Left kidney (tissue), 2 donors: ENCODE measurements around the gene PDS5B. TPM values are rescaled to one million over a fixed set of nuclear protein-coding genes. Genes with fewer than 3 reads are reported as not detected.
"Not testable (repeated sequence)": the region's sequence is repeated elsewhere in the genome, so short reads cannot be mapped to it uniquely, and the experiment has no call there.

ENCODE experiments used
- DNase-seq: peaks from one replicate; pipeline ENCODE4 v3.0.0-alpha.2; 2013
- polyA plus RNA-seq: library from polyadenylated mRNA; unstranded; fragments of 120-200 nt; gene quantifications from one replicate; pipeline ENCODE4 v1.2.1, GENCODE V29; 2013; ENCODE audit not compliant: insufficient read length

Gene PDS5B
- polyA plus RNA-seq, 1 donor: 77.8 TPM

DNA sequence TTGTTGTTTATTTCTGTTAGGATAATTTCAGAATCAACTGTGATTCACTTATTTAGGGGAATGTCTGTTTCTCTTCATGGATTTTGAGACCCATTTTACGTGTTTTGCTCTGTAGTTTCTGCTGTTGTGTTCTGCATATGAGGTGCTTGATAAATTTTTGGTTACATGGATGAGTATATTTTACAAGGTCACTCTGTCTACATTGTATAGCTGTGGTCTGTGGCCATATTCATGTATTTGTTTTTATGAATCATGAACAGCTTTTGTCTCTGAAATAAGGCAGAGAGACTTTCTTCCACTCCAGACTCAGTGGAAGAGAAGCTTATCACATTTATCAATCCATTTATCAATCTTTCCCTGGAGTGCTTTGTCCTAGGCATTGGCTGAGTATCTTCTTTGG lies 56.6 kb downstream of the PDS5B start:
- DNase-seq: no peak

DNA sequence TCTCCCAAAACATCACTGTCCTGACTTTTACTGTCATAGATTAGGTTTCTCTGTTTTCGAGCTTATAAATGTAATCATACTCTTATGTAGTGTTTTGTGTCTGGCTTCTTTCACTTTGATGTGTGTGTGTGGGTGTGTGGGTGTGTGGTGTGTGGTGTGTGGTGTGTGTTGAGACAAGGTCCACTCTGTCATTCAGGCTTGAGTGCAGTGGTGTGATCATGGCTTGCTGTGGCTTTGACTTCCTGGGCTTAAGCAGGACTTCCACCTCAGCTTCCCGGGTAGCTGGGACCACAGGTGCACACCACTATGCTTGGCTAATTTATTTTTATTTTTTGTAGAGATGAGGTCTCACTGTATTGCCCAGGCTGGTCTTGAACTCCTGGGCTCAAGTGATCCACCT lies 59.6 kb downstream of the PDS5B start:
- DNase-seq: no peak

DNA sequence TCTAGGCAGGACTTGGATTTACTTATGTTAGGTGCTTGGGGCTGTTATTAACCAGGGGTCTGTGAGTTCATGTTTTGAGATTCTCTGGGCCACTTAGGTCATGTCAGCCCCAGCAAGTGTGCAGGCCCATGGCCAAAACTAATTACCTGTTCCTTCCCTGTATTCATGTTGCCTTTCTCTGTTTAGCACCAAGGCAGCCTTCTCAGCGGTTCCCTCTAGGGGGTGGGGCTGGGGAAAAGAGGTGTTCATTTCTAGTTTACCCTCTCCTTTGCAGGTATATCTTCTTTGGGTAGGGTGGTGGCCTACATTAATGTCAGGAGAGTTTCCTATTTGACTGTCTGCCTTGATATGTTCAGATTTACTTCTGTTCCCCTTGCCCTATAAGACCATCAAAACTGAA lies 61.7 kb downstream of the PDS5B start:
- no peak for DNase-seq

DNA sequence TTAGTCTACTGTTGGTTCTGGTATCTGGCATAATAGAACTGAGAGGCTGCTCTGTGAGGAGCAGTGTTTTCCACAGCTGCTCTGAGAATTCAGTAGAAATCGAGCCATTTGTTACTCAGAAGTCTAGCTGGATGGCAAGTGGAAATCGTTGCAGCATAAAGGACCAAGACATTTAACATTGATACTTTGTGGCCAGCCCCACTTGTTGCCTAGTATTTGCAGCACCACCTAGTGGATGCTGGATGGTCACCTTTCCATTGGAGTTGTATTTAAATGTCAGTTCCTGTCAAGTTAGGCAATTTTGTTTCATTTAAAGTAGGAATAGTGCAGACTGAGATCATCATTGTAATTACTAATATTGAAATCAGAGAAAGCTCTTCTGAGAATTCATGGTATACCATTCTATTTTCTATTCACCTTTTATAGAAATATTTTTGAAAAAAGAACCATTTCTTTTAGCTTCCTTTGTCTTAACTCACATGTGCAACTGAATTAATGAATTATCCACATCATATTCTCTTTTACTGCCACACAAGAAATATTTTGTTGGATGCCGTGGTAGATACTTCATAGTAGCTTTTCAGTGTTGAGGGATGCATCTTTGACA lies 64.6 kb downstream of the PDS5B start:
- DNase-seq: peak; percentile 46

DNA sequence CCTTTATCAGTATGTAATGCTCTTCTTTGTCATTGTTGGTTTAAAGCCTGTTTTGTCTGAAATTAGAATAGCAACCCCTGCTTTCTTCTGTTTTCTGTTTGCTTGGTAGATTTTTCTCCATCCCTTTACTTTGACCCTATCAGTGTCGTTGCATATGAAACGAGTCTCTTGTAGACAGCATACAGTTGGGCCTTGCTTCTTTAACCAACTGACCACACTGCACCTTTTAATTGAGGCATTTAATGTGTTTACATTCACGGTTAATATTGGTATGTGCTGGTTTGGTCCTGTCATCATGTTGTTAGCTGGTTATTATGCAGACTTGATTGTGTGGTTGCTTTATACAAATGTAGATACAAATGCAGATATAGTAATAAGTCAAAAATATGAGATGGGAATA lies 71.1 kb downstream of the PDS5B start:
- DNase-seq: no peak

DNA sequence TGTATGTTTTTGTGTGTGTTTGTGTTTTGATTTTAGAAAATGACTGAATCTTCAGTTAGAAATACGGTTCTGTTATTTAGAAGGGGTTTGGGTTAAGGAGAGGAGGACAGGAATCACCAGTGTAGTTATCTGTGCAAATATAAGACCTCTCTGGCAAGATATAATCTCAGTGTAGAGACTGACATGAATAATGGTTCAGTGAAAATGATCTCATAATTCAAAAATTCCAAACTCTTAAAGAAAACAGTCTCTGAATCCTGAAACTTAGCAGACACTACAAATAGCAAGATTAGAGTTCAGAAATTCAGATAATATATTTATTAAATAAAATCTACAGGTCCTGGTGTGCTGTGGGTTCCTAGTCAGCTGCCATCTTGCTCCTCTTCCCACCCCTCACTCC lies 73.5 kb downstream of the PDS5B start:
- DNase-seq: no peak

DNA sequence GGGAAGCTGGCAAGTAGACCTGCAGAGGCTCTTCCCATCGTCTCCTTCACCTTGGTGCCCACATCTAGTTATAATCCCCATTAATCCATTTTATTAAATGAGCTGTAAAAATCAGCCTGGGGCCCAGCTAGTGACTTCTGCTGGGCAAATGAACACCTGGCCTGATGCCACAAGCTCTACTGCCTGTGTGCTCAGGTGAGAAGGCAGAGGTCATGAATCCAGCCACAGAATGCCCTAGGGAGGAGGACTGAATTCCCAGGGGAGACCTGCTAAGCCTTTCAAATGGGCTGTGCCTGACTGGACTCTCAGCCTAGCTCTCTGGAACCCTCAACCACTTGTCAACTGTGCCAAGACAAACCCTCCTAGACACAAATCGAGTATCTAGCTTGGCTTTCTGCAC lies 74.0 kb downstream of the PDS5B start:
- DNase-seq: no peak

DNA sequence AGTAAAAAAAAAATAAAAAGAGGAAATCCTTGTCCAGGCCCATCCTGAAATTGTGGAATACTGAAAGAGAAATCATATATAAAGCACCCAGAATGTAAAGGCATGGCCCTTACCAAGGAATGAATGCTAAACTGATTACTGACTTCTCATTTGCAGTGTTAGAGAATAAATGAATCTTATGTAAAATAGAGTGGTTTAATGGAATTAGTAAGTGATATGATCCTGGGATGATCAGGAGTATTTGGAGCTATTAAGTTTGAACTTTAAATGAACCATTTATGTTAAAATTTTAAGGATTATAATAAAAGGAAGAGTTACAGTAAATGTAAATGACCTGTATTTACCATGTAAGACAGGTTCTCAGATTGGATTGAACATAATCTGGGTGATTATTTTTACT lies 75.4 kb downstream of the PDS5B start:
- no peak for DNase-seq

DNA sequence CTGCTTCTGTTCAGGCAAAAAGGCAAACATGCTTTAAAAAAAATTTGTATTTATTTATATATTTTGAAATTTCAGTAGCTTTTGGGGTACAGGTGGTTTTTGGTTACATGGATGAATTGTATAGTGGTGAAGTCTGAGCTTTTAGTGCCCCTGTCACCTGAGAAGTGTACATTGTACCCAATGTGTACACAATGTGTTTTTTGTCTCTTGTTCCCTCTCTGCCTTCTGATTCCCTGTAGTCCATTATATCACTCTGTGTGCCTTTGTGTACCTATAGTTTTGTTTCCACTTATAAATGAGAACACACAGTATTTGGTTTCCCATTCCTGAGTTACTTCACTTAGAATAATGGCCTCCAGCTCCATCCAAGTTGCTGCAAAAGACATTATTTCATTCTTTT lies 77.4 kb downstream of the PDS5B start:
- no peak for DNase-seq

DNA sequence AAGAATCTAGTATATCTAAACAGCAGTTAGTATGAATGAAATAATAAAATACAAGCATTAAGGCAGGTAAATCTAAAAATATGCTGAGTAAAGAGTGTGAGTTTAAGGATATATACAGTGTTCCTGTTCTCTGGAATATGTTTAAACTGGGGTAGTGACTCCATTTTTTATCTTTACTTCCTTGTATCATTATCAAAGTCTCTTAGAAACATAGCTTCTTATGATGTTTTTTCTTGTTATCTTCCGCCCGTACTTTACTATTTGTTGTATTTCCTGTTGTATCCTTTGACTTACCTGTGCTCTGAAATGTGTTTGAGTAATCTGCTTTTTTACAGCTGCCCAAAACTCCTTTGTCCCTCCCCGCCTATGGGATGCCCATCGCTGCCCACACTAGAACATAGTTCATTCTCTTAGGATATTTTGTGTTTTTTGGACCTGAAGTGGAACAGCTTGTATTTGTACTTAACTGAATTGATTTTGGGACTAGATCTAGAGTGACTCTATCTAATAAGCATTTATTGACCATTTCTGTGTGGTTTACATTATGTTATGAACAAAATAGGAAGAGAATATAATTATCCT lies 80.8 kb downstream of the PDS5B start:
- DNase-seq: no peak

DNA sequence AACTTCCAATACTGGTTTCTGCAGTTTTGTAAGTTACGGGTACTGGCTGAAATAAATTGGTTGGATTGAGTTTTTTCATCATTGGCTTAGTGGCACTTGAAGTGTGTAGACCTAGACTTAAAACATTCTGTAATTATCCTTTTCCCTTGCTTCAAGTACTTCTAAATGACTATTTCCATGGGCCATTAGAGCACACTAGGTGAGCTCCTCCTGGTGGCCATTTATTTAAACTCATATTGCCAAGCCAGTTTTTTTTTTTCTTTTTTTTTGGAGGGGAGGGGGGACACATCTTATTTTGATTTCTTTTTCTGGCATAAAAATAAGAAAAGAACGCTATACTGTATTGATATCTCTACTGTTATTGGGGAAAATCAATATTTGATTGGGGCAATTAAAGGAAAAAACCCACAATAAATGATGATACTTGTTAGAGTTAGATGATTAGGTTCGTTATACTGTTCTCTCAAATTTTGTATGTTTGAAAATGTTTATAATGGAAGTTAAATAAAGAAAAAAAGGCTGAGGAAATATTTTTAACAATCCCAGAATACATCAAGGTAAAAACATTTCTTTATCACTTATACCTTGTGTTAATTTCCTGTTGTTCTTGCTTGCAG lies 82.9 kb downstream of the PDS5B start:
- peak; percentile 33 for DNase-seq

DNA sequence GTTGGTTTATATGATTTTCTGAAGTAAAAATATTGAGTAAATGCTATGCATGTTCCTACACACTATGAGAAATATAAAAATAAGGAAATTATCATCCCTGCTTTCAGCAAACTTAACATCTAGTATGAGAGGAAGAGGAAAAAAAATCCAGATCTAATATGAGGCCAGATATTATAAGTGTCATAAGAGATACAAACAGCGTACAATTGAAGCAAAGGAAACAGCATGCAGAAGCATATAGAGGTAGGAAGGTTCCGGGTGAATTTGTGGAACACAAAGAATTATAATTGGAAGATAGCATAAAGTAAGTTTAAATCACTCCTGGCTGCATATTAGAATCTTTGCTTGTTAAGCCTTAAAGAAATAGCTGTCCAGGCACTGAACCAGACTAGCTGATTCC lies 88.3 kb downstream of the PDS5B start:
- DNase-seq: no peak

DNA sequence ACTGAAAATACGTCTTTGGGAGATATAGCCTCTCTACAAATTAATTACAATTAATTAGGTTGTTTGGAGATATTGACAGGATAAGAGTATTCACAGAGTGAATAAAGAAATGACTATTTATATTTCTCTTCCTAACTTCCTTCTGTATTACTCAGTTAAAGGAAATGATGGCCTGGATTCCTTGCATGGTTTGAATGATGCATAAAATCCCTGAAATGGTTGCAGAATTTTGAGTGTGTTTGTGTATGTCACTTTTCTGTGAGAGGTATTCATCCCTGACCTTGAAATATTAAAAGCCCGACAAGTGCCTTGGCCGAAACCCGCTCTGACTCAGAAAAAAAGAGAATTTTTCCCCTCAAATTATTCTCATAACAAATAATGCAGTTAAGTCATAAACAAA lies 90.0 kb downstream of the PDS5B start:
- no peak for DNase-seq

DNA sequence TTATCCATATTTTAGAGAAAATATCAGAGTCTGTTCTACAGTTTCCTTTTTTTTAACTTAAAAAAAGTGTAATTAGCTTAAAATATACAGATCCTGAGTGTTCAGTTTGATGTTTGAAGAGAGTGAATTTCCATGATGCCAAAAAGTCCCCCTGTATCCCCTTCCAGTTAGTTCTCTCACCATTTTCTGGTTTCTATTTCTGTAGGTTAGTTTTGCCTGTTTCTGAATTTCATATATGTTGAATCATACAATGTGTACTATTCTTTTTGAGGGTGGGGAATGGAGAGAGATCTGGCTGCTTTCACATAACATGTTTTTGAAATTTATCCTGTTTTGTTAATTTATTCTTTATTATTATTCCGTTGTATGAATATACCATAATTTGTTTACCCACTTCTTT lies 95.9 kb downstream of the PDS5B start:
- no peak for DNase-seq

DNA sequence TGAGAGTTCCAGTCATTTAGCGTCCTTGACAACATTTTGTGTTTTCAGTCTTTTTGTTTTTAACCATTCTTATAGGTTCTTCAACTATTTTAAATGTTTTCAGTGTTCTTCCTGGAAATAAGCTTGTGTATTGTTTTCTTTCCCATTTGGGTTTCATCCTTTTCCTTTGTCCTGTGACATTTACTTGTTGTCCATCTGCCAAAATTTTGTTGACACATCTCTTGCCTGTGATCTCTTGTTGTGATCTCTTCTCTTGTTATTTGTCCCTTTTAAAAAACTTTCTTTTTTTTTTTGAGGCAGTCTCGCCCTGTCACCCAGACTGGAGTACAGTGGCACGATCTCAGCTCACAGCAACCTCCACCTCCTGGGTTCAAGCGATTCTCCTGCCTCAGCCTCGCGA lies 96.5 kb downstream of the PDS5B start:
- DNase-seq: no peak

DNA sequence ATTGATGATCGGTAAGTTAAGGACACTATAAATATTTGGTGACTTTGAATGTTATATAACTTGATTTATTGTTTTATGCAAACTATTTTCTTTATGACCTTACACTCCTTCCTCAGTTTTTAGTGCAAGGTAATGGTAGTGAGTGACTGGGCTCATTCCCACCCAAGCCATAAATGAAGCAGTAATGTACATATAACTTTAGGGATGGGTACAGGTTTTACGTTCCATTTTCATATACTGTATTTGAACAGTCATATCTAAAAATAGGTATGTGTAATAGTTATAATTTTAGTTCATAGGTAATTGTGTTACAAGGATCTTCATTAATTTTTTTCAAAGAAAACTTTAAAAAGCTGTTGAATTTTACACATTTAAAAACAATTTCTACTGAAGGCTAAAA lies 101.0 kb downstream of the PDS5B start:
- no peak for DNase-seq

DNA sequence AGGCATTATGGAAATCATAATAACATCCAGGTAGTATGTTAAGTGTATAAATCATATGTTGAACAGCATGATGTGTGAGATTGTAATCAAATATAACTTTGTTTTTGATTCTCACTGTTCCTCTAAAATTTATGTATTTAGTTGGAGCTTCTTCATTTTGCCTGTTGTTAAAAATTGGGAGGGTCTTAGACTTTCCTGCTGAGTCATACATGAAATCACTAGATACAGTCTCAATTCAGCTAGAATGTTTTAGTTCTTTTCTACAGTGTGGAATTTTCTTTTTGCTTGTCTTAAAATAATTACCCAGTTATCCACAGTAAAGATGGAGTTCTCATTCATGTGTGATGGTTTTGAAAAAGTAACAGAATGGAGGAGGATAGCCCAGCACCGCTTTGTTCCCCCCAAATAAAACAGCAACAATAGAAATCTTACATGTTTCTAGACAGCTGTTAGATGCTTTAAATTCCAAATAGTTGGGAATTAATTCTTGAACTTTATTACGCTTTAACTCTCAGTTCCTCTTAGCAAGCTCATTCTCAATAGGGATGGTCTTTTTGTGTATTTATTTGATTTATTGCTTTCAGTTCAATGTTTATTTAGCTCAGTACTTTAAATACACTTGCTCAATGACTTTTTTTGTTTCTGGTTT lies 109.5 kb downstream of the PDS5B start:
- DNase-seq: no peak

DNA sequence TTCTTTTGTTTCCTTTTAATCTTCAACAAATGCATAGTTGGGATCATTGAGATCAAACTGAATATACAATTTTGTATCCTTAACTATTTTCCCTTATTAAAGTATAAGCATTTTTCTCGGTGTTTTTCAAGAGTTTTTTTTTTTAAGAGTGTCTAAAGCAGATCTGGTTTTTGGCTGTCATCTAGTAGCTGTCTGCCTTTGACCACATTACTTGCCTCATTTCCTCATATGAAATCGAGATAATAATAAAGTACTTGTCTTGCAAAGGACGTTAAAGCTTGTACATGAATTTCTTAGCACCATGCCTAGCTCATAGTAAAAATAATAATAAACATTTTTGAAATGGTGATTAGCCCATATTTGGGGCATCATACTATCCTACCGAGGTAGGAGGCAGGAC lies 121.2 kb downstream of the PDS5B start:
- no peak for DNase-seq

DNA sequence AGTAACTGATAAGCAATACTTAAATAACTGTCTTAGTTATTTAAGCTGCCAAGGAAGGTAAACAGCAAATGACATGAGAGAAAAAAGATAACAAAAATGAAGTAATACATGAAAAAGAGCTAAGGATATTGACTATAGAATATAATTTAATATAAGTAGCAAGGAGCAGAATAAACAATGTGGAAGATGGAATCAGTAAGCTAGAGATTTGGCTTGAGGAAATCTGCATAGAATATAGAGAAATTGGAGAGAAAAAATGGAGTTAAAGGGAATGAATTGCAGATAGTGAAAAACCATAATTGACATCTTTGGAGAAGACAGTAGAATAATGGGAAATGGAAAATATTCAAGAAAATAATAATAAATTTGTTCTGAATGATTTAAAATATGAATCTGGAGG lies 127.1 kb downstream of the PDS5B start:
- DNase-seq: no peak

DNA sequence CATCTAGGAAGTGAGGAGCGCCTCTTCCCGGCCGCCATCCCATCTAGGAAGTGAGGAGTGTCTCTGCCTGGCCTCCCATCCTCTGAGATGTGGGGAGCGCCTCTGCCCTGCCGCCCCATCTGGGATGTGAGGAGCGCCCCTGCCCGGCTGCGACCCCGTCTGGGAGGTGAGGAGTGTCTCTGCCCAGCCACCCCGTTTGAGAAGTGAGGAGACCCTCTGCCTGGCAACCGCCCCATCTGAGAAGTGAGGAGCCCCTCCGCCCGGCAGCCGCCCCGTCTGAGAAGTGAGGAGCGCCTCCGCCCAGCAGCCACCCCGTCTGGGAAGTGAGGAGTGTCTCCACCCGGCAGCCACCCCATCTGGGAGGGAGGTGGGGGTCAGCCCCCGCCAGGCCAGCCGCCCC lies 129.9 kb downstream of the PDS5B start:
- not testable (repeated sequence) for DNase-seq

DNA sequence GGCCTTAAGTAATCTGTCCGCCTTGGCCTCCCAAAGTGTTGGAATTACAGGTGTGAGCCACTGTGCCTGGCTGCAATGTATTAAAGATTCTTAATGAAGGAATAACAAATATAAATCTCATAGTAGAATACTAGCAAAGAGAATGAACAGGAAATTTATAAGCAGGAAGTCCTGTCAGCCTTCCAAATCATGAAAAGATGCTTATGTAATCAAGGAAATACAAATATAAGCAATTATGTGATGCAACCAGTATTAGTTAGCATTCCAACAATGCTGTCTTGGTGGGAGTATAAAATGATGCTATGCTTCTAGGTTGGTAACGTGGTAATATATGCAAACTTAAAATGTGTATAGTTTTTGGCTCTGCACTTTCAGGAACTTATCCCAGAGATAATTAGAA lies 133.8 kb downstream of the PDS5B start:
- DNase-seq: no peak

DNA sequence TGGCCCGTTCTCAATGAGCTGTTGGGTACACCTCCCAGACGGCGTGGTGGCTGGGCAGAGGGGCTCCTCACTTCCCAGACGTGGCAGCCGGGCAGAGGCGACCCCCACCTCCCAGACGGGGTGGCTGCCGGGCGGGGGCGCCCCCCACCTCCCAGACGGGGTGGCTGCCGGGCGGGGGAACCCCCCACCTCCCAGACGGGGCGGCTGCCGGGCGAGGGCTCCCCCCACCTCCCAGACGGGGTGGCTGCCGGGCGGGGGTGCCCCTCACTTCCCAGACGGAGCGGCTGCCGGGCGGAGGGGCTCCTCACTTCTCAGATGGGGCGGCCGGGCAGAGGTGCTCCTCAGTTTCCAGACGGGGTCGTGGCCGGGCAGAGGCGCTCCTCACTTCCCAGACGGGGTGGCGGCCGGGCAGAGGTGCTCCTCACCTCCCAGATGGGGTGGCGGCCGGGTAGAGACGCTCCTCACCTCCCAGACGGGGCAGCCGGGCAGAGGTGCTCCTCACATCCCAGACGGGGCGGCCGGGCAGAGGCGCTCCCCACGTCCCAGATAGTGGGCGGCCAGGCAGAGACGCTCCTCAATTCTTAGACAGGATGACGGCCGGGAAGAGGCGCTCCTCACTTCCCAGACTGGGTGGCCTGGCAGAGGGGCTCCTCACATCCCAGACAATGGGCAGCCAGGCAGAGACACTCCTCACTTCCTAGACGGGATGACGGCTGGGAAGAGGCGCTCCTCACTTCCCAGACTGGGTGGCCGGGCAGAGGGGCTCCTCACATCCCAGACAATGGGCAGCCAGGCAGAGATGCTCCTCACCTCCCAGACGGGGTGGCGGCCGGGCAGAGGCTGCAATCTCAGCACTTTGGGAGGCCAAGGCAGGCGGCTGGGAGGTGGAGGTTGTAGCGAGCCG lies 135.1 kb downstream of the PDS5B start:
- DNase-seq: not testable (repeated sequence)

DNA sequence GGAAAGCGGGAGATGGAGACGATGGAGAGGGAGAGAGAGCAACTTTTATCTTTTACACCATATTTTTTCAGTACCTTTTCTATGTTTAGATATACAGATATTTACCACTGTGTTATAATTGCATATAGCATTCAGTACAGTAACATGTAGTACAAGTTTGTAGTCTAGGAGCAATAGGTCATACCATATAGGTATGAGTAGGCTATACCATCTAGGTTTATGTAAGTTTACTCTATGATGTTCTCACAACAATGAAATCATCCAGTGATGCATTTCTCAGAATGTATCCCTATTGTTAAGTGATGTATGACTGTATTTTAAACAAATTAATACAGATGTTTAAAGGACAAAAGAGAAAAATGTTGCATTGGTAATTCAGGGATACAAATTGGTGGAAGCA lies 136.1 kb downstream of the PDS5B start:
- DNase-seq: no peak
